HCT116 (cell line): Measurements from ENCODE around the gene PDLIM3. TPM values are rescaled to one million over a fixed set of nuclear protein-coding genes. Genes with fewer than 3 reads are reported as not detected.

Experiments
- ATAC-seq: fragments of 200-7000 bp; cut with Tn5 transposase; 2 replicates; pipeline ENCODE4 v1.9.1; 2020; ENCODE audit warnings: mild to moderate bottlenecking, moderate library complexity
- BruUV-seq: library from RNA; stranded (reverse); fragments of 400-500 nt; replicated peaks from 2 replicates; lab custom pipeline; 2021; lab: Mats Ljungman, UMichigan
- CTCF ChIA-PET: fragments of 300-600 bp; sonication (Branson Sonifier 250); formaldehyde crosslinking; loops from one replicate; lab custom pipeline; 2021; ENCODE audit warnings: antibody characterized with exemption; lab: Charles Lee
- POLR2A ChIA-PET: fragments of 300-600, 350-600 bp; sonication (Branson Sonifier 250); formaldehyde crosslinking; loops from one replicate; lab custom pipeline; 2021; ENCODE audit warnings: antibody characterized with exemption; lab: Charles Lee
- RAD21 ChIA-PET, 2 experiments: fragments of 300-600 bp; sonication (Branson Sonifier 250); formaldehyde crosslinking; loops; one replicate each; lab custom pipeline; 2023; ENCODE audit warnings: low total read pairs in 2 of 2; ENCODE audit not compliant: uncharacterized antibody in 2 of 2, unreplicated experiment in 2 of 2, low non-redundant PET in 1 of 2; lab: Charles Lee
- DNase-seq: peaks from one replicate; pipeline ENCODE4 v3.0.0-alpha.2; 2010; ENCODE audit warnings: low read depth, low spot score
- H2AFZ ChIP-seq: fragments of 200-600 bp; shearing (Covaris generic), sonication (generic); 2 replicates; pipeline ENCODE4 v1.6.1; 2017; ENCODE audit warnings: low read depth, mixed run types, mixed read lengths, antibody characterized with exemption, low read length; ENCODE audit not compliant: poor library complexity, severe bottlenecking
- H3K27ac ChIP-seq: 2 replicates; pipeline ENCODE4 v1.5.1; 2012; ENCODE audit warnings: low read depth, low read length
- H3K27me3 ChIP-seq: fragments of 200-600 bp; sonication (generic); 2 replicates; pipeline ENCODE4 v1.6.1; 2016; ENCODE audit warnings: mixed run types, low read length, mixed read lengths; ENCODE audit not compliant: insufficient read depth
- H3K36me3 ChIP-seq, 2 experiments: fragments of 200-500 bp in 1 of 2; fragments of 200-600 bp in 1 of 2; sonication (Bioruptor generic) in 1 of 2; sonication (generic) in 1 of 2; 2 replicates each; pipeline versions ENCODE4 v1.5.1 to v1.6.1; 2014 to 2016; ENCODE audit warnings: low read length in 2 of 2, inconsistent platforms in 1 of 2, mixed read lengths in 1 of 2, mixed run types in 1 of 2; ENCODE audit not compliant: insufficient read depth in 2 of 2, control insufficient read depth in 1 of 2
- H3K4me1 ChIP-seq, 2 experiments: fragments of 200-600 bp in 1 of 2; sonication (generic) in 1 of 2; 2 replicates each; pipeline versions ENCODE4 v1.5.1 to v1.6.1; 2012 to 2017; ENCODE audit warnings: low read length in 2 of 2, inconsistent platforms in 1 of 2, mild to moderate bottlenecking in 1 of 2, mixed read lengths in 1 of 2, mixed run types in 1 of 2, moderate library complexity in 1 of 2; ENCODE audit not compliant: insufficient read depth in 2 of 2, control insufficient read depth in 1 of 2
- H3K4me2 ChIP-seq: fragments of 200-600 bp; sonication (generic); 2 replicates; pipeline ENCODE4 v1.6.1; 2017; ENCODE audit warnings: mixed run types, low read length, mixed read lengths
- H3K4me3 ChIP-seq, 2 experiments: fragments of 200-600 bp in 1 of 2; sonication (generic) in 1 of 2; replicated peaks in 1 of 2; 2 replicates each; pipeline ENCODE4 v1.5.1; 2011 to 2016; ENCODE audit warnings: low read length in 2 of 2, control low read depth in 1 of 2, low read depth in 1 of 2, mild to moderate bottlenecking in 1 of 2, mixed read lengths in 1 of 2, mixed run types in 1 of 2
- H3K79me2 ChIP-seq: fragments of 200-600 bp; sonication (generic); 2 replicates; pipeline ENCODE4 v1.6.1; 2017; ENCODE audit warnings: mild to moderate bottlenecking, mixed run types, low read length, moderate library complexity, mixed read lengths; ENCODE audit not compliant: insufficient read depth
- H3K9ac ChIP-seq: fragments of 200-600 bp; sonication (generic); 2 replicates; pipeline ENCODE4 v1.6.1; 2016; ENCODE audit warnings: low read length, mixed read lengths
- H3K9me2 ChIP-seq: fragments of 200-600 bp; sonication (generic), shearing (Covaris generic); 2 replicates; pipeline ENCODE4 v1.6.1; 2017; ENCODE audit warnings: mixed run types, mild to moderate bottlenecking, moderate library complexity; ENCODE audit not compliant: insufficient read depth
- H3K9me3 ChIP-seq, 2 experiments: fragments of 200-500 bp in 1 of 2; fragments of 200-600 bp in 1 of 2; sonication (Bioruptor generic) in 1 of 2; sonication (generic) in 1 of 2; 2 replicates each; pipeline ENCODE4 v1.6.1; 2014 to 2017; ENCODE audit warnings: low read length in 2 of 2, mixed read lengths in 2 of 2, inconsistent platforms in 1 of 2, low read depth in 1 of 2, mild to moderate bottlenecking in 1 of 2, mixed run types in 1 of 2, moderate library complexity in 1 of 2; ENCODE audit not compliant: control insufficient read depth in 1 of 2, insufficient read depth in 1 of 2
- H4K20me1 ChIP-seq: fragments of 200-600 bp; sonication (generic), shearing (Covaris generic); 2 replicates; pipeline ENCODE4 v1.6.1; 2017; ENCODE audit warnings: mixed run types, mild to moderate bottlenecking, moderate library complexity; ENCODE audit not compliant: insufficient read depth
- ATF3 ChIP-seq: IDR thresholded peaks from 2 replicates; pipeline ENCODE4 v1.6.1; 2012
- CBX3 ChIP-seq: IDR thresholded peaks from 2 replicates; pipeline ENCODE4 v1.6.1; 2012; ENCODE audit warnings: low read depth
- CEBPB ChIP-seq: IDR thresholded peaks from 2 replicates; pipeline ENCODE4 v1.6.1; 2012; ENCODE audit warnings: low read depth
- EGR1 ChIP-seq: IDR thresholded peaks from 2 replicates; pipeline ENCODE4 v1.6.1; 2012; ENCODE audit warnings: low read depth
- ELF1 ChIP-seq: IDR thresholded peaks from 2 replicates; pipeline ENCODE4 v1.6.1; 2012; ENCODE audit warnings: low read depth, borderline replicate concordance
- EZH2 ChIP-seq: fragments of 200-600 bp; sonication (generic); IDR thresholded peaks from 2 replicates; pipeline ENCODE4 v1.6.1; 2017; ENCODE audit warnings: antibody characterized with exemption, mixed run types
- FOSL1 ChIP-seq: IDR thresholded peaks from 2 replicates; pipeline ENCODE4 v1.6.1; 2012; ENCODE audit warnings: low read depth
- JUND ChIP-seq: IDR thresholded peaks from 2 replicates; pipeline ENCODE4 v1.6.1; 2012
- MAX ChIP-seq: IDR thresholded peaks from 2 replicates; pipeline ENCODE4 v1.6.1; 2012
- POLR2A ChIP-seq: IDR thresholded peaks from 2 replicates; pipeline ENCODE4 v1.7.0; 2011; ENCODE audit warnings: borderline replicate concordance; ENCODE audit not compliant: insufficient read depth, insufficient read length; ENCODE audit errors: extremely low read depth
- RAD21 ChIP-seq: IDR thresholded peaks from 2 replicates; pipeline ENCODE4 v1.6.1; 2012; ENCODE audit warnings: low read depth, mild to moderate bottlenecking
- SP1 ChIP-seq: IDR thresholded peaks from 2 replicates; pipeline ENCODE4 v1.6.1; 2012; ENCODE audit warnings: low read depth
- SRF ChIP-seq: IDR thresholded peaks from 2 replicates; pipeline ENCODE4 v1.6.1; 2012; ENCODE audit warnings: low read depth
- TCF7L2 ChIP-seq: IDR thresholded peaks from 2 replicates; pipeline ENCODE4 v1.7.0; 2011; ENCODE audit warnings: borderline replicate concordance, inconsistent platforms; ENCODE audit not compliant: insufficient read depth, insufficient read length; ENCODE audit errors: extremely low read depth
- intact Hi-C: fragments of 100-400 bp; cut with micrococcal nuclease; formaldehyde crosslinking; loops from 2 replicates; pipeline ENCODE4 v1.10.0; 2022
- total RNA-seq: library from RNA; stranded (reverse); gene quantifications from one replicate; pipeline ENCODE4 v1.2.1, GENCODE V29; 2021; ENCODE audit not compliant: unreplicated experiment

Gene PDLIM3
- total RNA-seq, 1 experiment from 2014 or later = 11.5 TPM

GRCh38 chr4:185567381-185568376 lies 32.4 kb upstream of the PDLIM3 start:
- H3K9me2 ChIP-seq = no peaks in the 10 kb centered on the region
- POLR2A ChIA-PET = no interaction called here
- H2AFZ ChIP-seq = no peak overlapping the region
- no peaks in the 10 kb centered on the region for H3K79me2 ChIP-seq
- no peak overlapping the region for H3K27ac ChIP-seq
- ATAC-seq = no peak
- H3K9me3 ChIP-seq = no peaks in the 10 kb centered on the region
- H3K36me3 ChIP-seq = no peaks in the 10 kb centered on the region
- H3K9ac ChIP-seq = no peak overlapping the region
- BruUV-seq = no TSS peak
- no peak for DNase-seq
- intact Hi-C loops = no loop called here
- CTCF ChIA-PET = no interaction called here
- no peak for TF ChIP-seq POLR2A
- no peak for TF ChIP-seq TCF7L2
- TF ChIP-seq EZH2 = no peak
- no peak for TF ChIP-seq RAD21
- no peak for TF ChIP-seq JUND
- TF ChIP-seq EGR1 = no peak
- no peak for TF ChIP-seq ELF1
- TF ChIP-seq SRF = no peak
- no peak for TF ChIP-seq SP1
- no peak for TF ChIP-seq MAX
- no peak for TF ChIP-seq CBX3
- no peak for TF ChIP-seq ATF3
- no peak for TF ChIP-seq FOSL1
- TF ChIP-seq CEBPB = no peak
- H3K4me2 ChIP-seq = no peak overlapping the region
- no peak overlapping the region for H3K4me3 ChIP-seq
- RAD21 ChIA-PET = no interaction called here
- no peaks in the 10 kb centered on the region for H3K27me3 ChIP-seq
- no peaks in the 10 kb centered on the region; a peak in 1 of 4 replicates for H3K4me1 ChIP-seq
- no peaks in the 10 kb centered on the region for H4K20me1 ChIP-seq
